NB4 (cell line): ENCODE results near the gene SSX2IP.

Experiments
- POLR2A ChIP-seq: IDR thresholded peaks from 2 replicates; pipeline ENCODE4 v1.6.1; 2011; ENCODE audit warnings: mild to moderate bottlenecking; ENCODE audit not compliant: insufficient read length; ENCODE audit errors: extremely low read depth
- TF ChIP-seq, protein P1 (sequence below): IDR thresholded peaks from one replicate; pipeline ENCODE4 v1.5.1; 2012; ENCODE audit warnings: low read depth, low read length
- TF ChIP-seq, protein P2 (sequence below): IDR thresholded peaks from 2 replicates; pipeline ENCODE4 v1.6.1; 2011; ENCODE audit warnings: low read depth, low read length

DNA sequence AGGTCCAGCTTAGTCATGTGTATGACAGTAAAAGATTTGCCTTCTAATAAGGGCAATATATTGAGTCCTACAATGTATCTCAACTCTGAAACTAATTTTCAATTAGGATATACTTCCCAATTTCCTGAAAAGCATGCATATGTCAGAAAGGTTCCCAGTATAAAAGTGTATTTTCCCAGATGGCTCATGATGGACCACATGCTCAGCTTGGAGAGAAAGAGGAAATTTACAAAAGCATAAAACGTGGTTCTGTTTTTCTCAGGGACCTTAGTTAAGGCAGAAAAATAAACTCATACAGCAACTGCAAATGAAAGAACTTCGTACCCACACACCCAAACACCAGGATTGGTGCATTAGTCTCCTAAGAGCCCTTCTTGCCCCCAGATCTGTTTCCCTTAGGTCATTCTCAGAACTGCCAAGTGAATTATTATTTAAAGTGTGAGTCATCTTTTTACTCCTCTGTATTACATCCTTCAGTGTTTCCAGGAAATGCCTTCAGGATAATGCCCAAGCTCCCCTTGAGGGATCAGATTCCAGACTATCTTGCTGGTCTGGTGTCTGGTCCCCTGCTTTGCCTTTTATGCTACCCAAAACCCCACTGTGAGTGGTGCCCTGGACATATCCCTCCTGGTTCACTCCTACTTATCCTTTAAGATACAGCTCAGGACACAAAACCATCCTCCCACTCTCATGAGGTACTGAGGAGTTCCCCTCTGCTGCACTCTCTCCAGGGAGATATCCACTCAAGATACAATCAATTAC, 57.4 kb downstream of the SSX2IP start:
- TF ChIP-seq, protein P1, sequence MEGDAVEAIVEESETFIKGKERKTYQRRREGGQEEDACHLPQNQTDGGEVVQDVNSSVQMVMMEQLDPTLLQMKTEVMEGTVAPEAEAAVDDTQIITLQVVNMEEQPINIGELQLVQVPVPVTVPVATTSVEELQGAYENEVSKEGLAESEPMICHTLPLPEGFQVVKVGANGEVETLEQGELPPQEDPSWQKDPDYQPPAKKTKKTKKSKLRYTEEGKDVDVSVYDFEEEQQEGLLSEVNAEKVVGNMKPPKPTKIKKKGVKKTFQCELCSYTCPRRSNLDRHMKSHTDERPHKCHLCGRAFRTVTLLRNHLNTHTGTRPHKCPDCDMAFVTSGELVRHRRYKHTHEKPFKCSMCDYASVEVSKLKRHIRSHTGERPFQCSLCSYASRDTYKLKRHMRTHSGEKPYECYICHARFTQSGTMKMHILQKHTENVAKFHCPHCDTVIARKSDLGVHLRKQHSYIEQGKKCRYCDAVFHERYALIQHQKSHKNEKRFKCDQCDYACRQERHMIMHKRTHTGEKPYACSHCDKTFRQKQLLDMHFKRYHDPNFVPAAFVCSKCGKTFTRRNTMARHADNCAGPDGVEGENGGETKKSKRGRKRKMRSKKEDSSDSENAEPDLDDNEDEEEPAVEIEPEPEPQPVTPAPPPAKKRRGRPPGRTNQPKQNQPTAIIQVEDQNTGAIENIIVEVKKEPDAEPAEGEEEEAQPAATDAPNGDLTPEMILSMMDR = no peak
- TF ChIP-seq POLR2A = no peak
- TF ChIP-seq, protein P2, sequence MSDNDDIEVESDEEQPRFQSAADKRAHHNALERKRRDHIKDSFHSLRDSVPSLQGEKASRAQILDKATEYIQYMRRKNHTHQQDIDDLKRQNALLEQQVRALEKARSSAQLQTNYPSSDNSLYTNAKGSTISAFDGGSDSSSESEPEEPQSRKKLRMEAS = no peak
